HCT116 (cell line): ENCODE data around the gene TLX3. TPM values are rescaled to one million over a fixed set of nuclear protein-coding genes. Genes with fewer than 3 reads are reported as not detected.

Source experiments
- ATAC-seq: fragments of 200-7000 bp; cut with Tn5 transposase; 2 replicates; pipeline ENCODE4 v1.9.1; 2020; ENCODE audit warnings: mild to moderate bottlenecking, moderate library complexity
- BruUV-seq: library from RNA; stranded (reverse); fragments of 400-500 nt; replicated peaks from 2 replicates; lab custom pipeline; 2021; lab: Mats Ljungman, UMichigan
- CTCF ChIA-PET: fragments of 300-600 bp; sonication (Branson Sonifier 250); formaldehyde crosslinking; loops from one replicate; lab custom pipeline; 2021; ENCODE audit warnings: antibody characterized with exemption; lab: Charles Lee
- POLR2A ChIA-PET: fragments of 300-600, 350-600 bp; sonication (Branson Sonifier 250); formaldehyde crosslinking; loops from one replicate; lab custom pipeline; 2021; ENCODE audit warnings: antibody characterized with exemption; lab: Charles Lee
- RAD21 ChIA-PET, 2 experiments: fragments of 300-600 bp; sonication (Branson Sonifier 250); formaldehyde crosslinking; loops; one replicate each; lab custom pipeline; 2023; ENCODE audit warnings: low total read pairs in 2 of 2; ENCODE audit not compliant: uncharacterized antibody in 2 of 2, unreplicated experiment in 2 of 2, low non-redundant PET in 1 of 2; lab: Charles Lee
- DNase-seq: peaks from one replicate; pipeline ENCODE4 v3.0.0-alpha.2; 2010; ENCODE audit warnings: low read depth, low spot score
- H2AFZ ChIP-seq: fragments of 200-600 bp; shearing (Covaris generic), sonication (generic); 2 replicates; pipeline ENCODE4 v1.6.1; 2017; ENCODE audit warnings: low read depth, mixed run types, mixed read lengths, antibody characterized with exemption, low read length; ENCODE audit not compliant: poor library complexity, severe bottlenecking
- H3K27ac ChIP-seq: 2 replicates; pipeline ENCODE4 v1.5.1; 2012; ENCODE audit warnings: low read depth, low read length
- H3K27me3 ChIP-seq: fragments of 200-600 bp; sonication (generic); 2 replicates; pipeline ENCODE4 v1.6.1; 2016; ENCODE audit warnings: mixed run types, low read length, mixed read lengths; ENCODE audit not compliant: insufficient read depth
- H3K36me3 ChIP-seq, 2 experiments: fragments of 200-500 bp in 1 of 2; fragments of 200-600 bp in 1 of 2; sonication (Bioruptor generic) in 1 of 2; sonication (generic) in 1 of 2; 2 replicates each; pipeline versions ENCODE4 v1.5.1 to v1.6.1; 2014 to 2016; ENCODE audit warnings: low read length in 2 of 2, inconsistent platforms in 1 of 2, mixed read lengths in 1 of 2, mixed run types in 1 of 2; ENCODE audit not compliant: insufficient read depth in 2 of 2, control insufficient read depth in 1 of 2
- H3K4me1 ChIP-seq, 2 experiments: fragments of 200-600 bp in 1 of 2; sonication (generic) in 1 of 2; 2 replicates each; pipeline versions ENCODE4 v1.5.1 to v1.6.1; 2012 to 2017; ENCODE audit warnings: low read length in 2 of 2, inconsistent platforms in 1 of 2, mild to moderate bottlenecking in 1 of 2, mixed read lengths in 1 of 2, mixed run types in 1 of 2, moderate library complexity in 1 of 2; ENCODE audit not compliant: insufficient read depth in 2 of 2, control insufficient read depth in 1 of 2
- H3K4me2 ChIP-seq: fragments of 200-600 bp; sonication (generic); 2 replicates; pipeline ENCODE4 v1.6.1; 2017; ENCODE audit warnings: mixed run types, low read length, mixed read lengths
- H3K4me3 ChIP-seq, 2 experiments: fragments of 200-600 bp in 1 of 2; sonication (generic) in 1 of 2; replicated peaks in 1 of 2; 2 replicates each; pipeline ENCODE4 v1.5.1; 2011 to 2016; ENCODE audit warnings: low read length in 2 of 2, control low read depth in 1 of 2, low read depth in 1 of 2, mild to moderate bottlenecking in 1 of 2, mixed read lengths in 1 of 2, mixed run types in 1 of 2
- H3K79me2 ChIP-seq: fragments of 200-600 bp; sonication (generic); 2 replicates; pipeline ENCODE4 v1.6.1; 2017; ENCODE audit warnings: mild to moderate bottlenecking, mixed run types, low read length, moderate library complexity, mixed read lengths; ENCODE audit not compliant: insufficient read depth
- H3K9ac ChIP-seq: fragments of 200-600 bp; sonication (generic); 2 replicates; pipeline ENCODE4 v1.6.1; 2016; ENCODE audit warnings: low read length, mixed read lengths
- H3K9me2 ChIP-seq: fragments of 200-600 bp; sonication (generic), shearing (Covaris generic); 2 replicates; pipeline ENCODE4 v1.6.1; 2017; ENCODE audit warnings: mixed run types, mild to moderate bottlenecking, moderate library complexity; ENCODE audit not compliant: insufficient read depth
- H3K9me3 ChIP-seq, 2 experiments: fragments of 200-500 bp in 1 of 2; fragments of 200-600 bp in 1 of 2; sonication (Bioruptor generic) in 1 of 2; sonication (generic) in 1 of 2; 2 replicates each; pipeline ENCODE4 v1.6.1; 2014 to 2017; ENCODE audit warnings: low read length in 2 of 2, mixed read lengths in 2 of 2, inconsistent platforms in 1 of 2, low read depth in 1 of 2, mild to moderate bottlenecking in 1 of 2, mixed run types in 1 of 2, moderate library complexity in 1 of 2; ENCODE audit not compliant: control insufficient read depth in 1 of 2, insufficient read depth in 1 of 2
- H4K20me1 ChIP-seq: fragments of 200-600 bp; sonication (generic), shearing (Covaris generic); 2 replicates; pipeline ENCODE4 v1.6.1; 2017; ENCODE audit warnings: mixed run types, mild to moderate bottlenecking, moderate library complexity; ENCODE audit not compliant: insufficient read depth
- CBX3 ChIP-seq: IDR thresholded peaks from 2 replicates; pipeline ENCODE4 v1.6.1; 2012; ENCODE audit warnings: low read depth
- CEBPB ChIP-seq: IDR thresholded peaks from 2 replicates; pipeline ENCODE4 v1.6.1; 2012; ENCODE audit warnings: low read depth
- EZH2phosphoT487 ChIP-seq: fragments of 200-600 bp; IDR thresholded peaks from 2 replicates; pipeline ENCODE4 v1.6.1; 2018; ENCODE audit warnings: antibody characterized with exemption, borderline replicate concordance
- FOSL1 ChIP-seq: IDR thresholded peaks from 2 replicates; pipeline ENCODE4 v1.6.1; 2012; ENCODE audit warnings: low read depth
- RAD21 ChIP-seq: IDR thresholded peaks from 2 replicates; pipeline ENCODE4 v1.6.1; 2012; ENCODE audit warnings: low read depth, mild to moderate bottlenecking
- SP1 ChIP-seq: IDR thresholded peaks from 2 replicates; pipeline ENCODE4 v1.6.1; 2012; ENCODE audit warnings: low read depth
- SRF ChIP-seq: IDR thresholded peaks from 2 replicates; pipeline ENCODE4 v1.6.1; 2012; ENCODE audit warnings: low read depth
- YY1 ChIP-seq: IDR thresholded peaks from 2 replicates; pipeline ENCODE4 v1.6.1; 2011; ENCODE audit warnings: low read length, low read depth, moderate library complexity, mild to moderate bottlenecking; ENCODE audit not compliant: insufficient replicate concordance; ENCODE audit errors: extremely low read depth
- ZFX ChIP-seq: fragments of 450-650 bp; IDR thresholded peaks from 2 replicates; pipeline ENCODE4 v1.6.1; 2017
- intact Hi-C: fragments of 100-400 bp; cut with micrococcal nuclease; formaldehyde crosslinking; loops from 2 replicates; pipeline ENCODE4 v1.10.0; 2022
- total RNA-seq: library from RNA; stranded (reverse); gene quantifications from one replicate; pipeline ENCODE4 v1.2.1, GENCODE V29; 2021; ENCODE audit not compliant: unreplicated experiment
- TF ChIP-seq, protein P1 (sequence below): IDR thresholded peaks from 2 replicates; pipeline ENCODE4 v1.6.1; 2011; ENCODE audit warnings: mild to moderate bottlenecking, low read length, moderate library complexity; ENCODE audit not compliant: insufficient replicate concordance; ENCODE audit errors: extremely low read depth
- TF ChIP-seq, protein P2 (sequence below): IDR thresholded peaks from 2 replicates; pipeline ENCODE4 v1.6.1; 2012

Gene TLX3
- total RNA-seq, 1 experiment from 2014 or later = 4.6 TPM

DNA sequence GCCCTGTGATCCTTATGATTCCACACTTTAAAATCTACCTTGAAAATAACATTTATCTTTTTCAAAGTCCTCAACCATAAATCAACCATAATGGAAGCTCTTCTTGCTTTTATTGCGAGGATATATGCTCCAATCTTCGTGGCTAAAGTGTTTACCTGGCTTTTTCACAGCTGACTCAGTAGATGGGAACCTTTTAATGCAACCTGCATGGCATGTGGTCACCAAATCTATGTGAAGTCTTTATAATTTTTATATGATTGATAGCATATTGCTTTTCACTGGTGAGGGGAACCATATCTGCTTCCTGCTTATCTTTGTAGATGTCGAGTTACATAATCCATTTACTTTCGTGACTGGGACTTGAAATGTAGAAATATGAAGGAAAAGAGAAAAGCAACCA is 47.1 kb upstream of the TLX3 start:
- ATAC-seq (no peak), DNase-seq (no peak)
- H3K4me2 ChIP-seq = no peak overlapping the region
- H3K9ac ChIP-seq = no peak overlapping the region
- H3K9me3 ChIP-seq = no peaks in the 10 kb centered on the region
- H4K20me1 ChIP-seq = no peaks in the 10 kb centered on the region
- intact Hi-C loops = no loop called here
- TF ChIP-seq CBX3 (no peak), RAD21 (no peak), SRF (no peak)
- H3K4me1 ChIP-seq = no peaks in the 10 kb centered on the region
- POLR2A ChIA-PET = no interaction called here
- H2AFZ ChIP-seq = no peak overlapping the region
- H3K27ac ChIP-seq = no peak overlapping the region
- H3K4me3 ChIP-seq = no peak overlapping the region
- RAD21 ChIA-PET = no interaction called here
- no peaks in the 10 kb centered on the region for H3K9me2 ChIP-seq
- H3K79me2 ChIP-seq = no peaks in the 10 kb centered on the region
- CTCF ChIA-PET = interaction anchor here (3.0 kb wide), 1 partner anchor 11 kb away, joined by 10 read pairs; no protein-coding TSS in a partner anchor
- BruUV-seq = no TSS peak
- no peaks in the 10 kb centered on the region for H3K36me3 ChIP-seq
- H3K27me3 ChIP-seq = no peaks in the 10 kb centered on the region

DNA sequence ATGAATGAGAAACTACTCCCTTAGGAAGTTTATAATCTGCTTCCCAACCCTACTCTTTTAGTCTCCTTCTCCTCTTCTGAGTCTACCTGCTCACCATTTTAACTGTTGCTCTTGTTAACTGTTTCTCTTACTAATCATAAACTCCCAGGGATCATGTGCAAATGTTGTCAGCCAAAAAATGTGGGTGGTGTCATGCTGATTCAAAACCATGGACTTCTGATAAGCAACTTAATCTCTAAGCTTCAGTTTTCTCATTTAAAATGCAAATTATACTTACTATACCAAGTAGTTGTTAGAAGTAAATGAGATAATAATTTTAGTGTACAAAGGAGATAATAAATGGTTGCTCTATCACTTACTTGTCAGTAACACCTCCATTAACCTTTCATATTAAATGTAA is 45.9 kb upstream of the TLX3 start:
- ATAC-seq = no peak
- CTCF ChIA-PET = interaction anchor here (3.0 kb wide), 1 partner anchor 10 kb away, joined by 10 read pairs; no protein-coding TSS in a partner anchor
- TF ChIP-seq, protein P1, sequence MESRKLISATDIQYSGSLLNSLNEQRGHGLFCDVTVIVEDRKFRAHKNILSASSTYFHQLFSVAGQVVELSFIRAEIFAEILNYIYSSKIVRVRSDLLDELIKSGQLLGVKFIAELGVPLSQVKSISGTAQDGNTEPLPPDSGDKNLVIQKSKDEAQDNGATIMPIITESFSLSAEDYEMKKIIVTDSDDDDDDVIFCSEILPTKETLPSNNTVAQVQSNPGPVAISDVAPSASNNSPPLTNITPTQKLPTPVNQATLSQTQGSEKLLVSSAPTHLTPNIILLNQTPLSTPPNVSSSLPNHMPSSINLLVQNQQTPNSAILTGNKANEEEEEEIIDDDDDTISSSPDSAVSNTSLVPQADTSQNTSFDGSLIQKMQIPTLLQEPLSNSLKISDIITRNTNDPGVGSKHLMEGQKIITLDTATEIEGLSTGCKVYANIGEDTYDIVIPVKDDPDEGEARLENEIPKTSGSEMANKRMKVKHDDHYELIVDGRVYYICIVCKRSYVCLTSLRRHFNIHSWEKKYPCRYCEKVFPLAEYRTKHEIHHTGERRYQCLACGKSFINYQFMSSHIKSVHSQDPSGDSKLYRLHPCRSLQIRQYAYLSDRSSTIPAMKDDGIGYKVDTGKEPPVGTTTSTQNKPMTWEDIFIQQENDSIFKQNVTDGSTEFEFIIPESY = no peak
- TF ChIP-seq YY1 = no peak
- TF ChIP-seq, protein P2, sequence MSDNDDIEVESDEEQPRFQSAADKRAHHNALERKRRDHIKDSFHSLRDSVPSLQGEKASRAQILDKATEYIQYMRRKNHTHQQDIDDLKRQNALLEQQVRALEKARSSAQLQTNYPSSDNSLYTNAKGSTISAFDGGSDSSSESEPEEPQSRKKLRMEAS = no peak
- no peak for TF ChIP-seq EZH2phosphoT487
- no peak for TF ChIP-seq SP1
- no peak for TF ChIP-seq FOSL1
- no peak for TF ChIP-seq CEBPB
- no peak for TF ChIP-seq ZFX
- TF ChIP-seq, all 23 proteins: peak for 0
- Histone ChIP-seq H3K9ac (no peak overlapping the region), H3K27ac (no peak overlapping the region), H3K9me3 (no peaks in the 10 kb centered on the region), H3K4me1 (no peaks in the 10 kb centered on the region), H3K27me3 (no peaks in the 10 kb centered on the region), H3K4me3 (no peak overlapping the region), H3K4me2 (no peak overlapping the region), H2AFZ (no peak overlapping the region), H3K9me2 (no peaks in the 10 kb centered on the region), H4K20me1 (no peaks in the 10 kb centered on the region), H3K79me2 (no peaks in the 10 kb centered on the region), H3K36me3 (no peaks in the 10 kb centered on the region)
- ChIA-PET POLR2A (no interaction called here), RAD21 (no interaction called here)
- no TSS peak for BruUV-seq
- no peak for DNase-seq
- intact Hi-C loops = no loop called here
